Hepatocyte (in vitro differentiated cells): ENCODE measurements around the gene NEDD8. TPM values are rescaled to one million over a fixed set of nuclear protein-coding genes. Genes with fewer than 3 reads are reported as not detected.

Experiments used
- DNase-seq: peaks from one replicate; pipeline ENCODE4 v3.0.0-alpha.2; 2016; ENCODE audit warnings: low spot score
- H2AFZ ChIP-seq: fragments of 200-600 bp; sonication (generic); 2 replicates; pipeline ENCODE4 v1.6.0; 2016; ENCODE audit warnings: antibody characterized with exemption, mild to moderate bottlenecking
- H3K27ac ChIP-seq: fragments of 200-600 bp; sonication (generic); 2 replicates; pipeline ENCODE4 v1.5.1; 2016; ENCODE audit warnings: mild to moderate bottlenecking
- H3K27me3 ChIP-seq: fragments of 200-600 bp; sonication (generic); 2 replicates; pipeline ENCODE4 v1.6.1; 2016
- H3K36me3 ChIP-seq: fragments of 200-600 bp; sonication (generic); replicated peaks from 2 replicates; pipeline ENCODE4 v1.5.1; 2016; ENCODE audit warnings: low read depth; ENCODE audit not compliant: insufficient read depth
- H3K4me1 ChIP-seq: fragments of 200-600 bp; sonication (generic); 2 replicates; pipeline ENCODE4 v1.5.1; 2016; ENCODE audit warnings: mild to moderate bottlenecking, moderate library complexity; ENCODE audit not compliant: insufficient read depth
- H3K4me2 ChIP-seq: fragments of 200-600 bp; sonication (generic); 2 replicates; pipeline ENCODE4 v1.6.0; 2016
- H3K4me3 ChIP-seq: fragments of 200-600 bp; sonication (generic); 2 replicates; pipeline ENCODE4 v1.5.1; 2016; ENCODE audit warnings: mild to moderate bottlenecking
- H3K79me2 ChIP-seq: fragments of 200-600 bp; sonication (generic); 2 replicates; pipeline ENCODE4 v1.6.0; 2017; ENCODE audit warnings: mild to moderate bottlenecking
- H3K9me2 ChIP-seq: fragments of 200-600 bp; sonication (generic); replicated peaks from 2 replicates; pipeline ENCODE4 v1.6.0; 2017; ENCODE audit warnings: mild to moderate bottlenecking; ENCODE audit not compliant: insufficient read depth
- H3K9me3 ChIP-seq: fragments of 200-600 bp; sonication (generic); 2 replicates; pipeline ENCODE4 v1.5.1; 2016; ENCODE audit warnings: low read depth, mild to moderate bottlenecking
- H4K20me1 ChIP-seq: fragments of 200-600 bp; sonication (generic); 2 replicates; pipeline ENCODE4 v1.6.0; 2016; ENCODE audit warnings: mild to moderate bottlenecking; ENCODE audit not compliant: insufficient read depth, poor library complexity, severe bottlenecking
- EZH2 ChIP-seq: fragments of 200-600 bp; sonication (generic); IDR thresholded peaks from 2 replicates; pipeline ENCODE4 v1.6.1; 2016; ENCODE audit warnings: antibody characterized with exemption, mild to moderate bottlenecking, borderline replicate concordance
- EZH2phosphoT487 ChIP-seq: fragments of 200-600 bp; sonication (generic); IDR thresholded peaks from one replicate; pipeline ENCODE4 v1.6.1; 2018; ENCODE audit warnings: antibody characterized with exemption, mild to moderate bottlenecking, low read depth, moderate library complexity; ENCODE audit not compliant: unreplicated experiment, severe bottlenecking
- WGBS: methylation state at CpG from one replicate; pipeline ENCODE4 v1.1.6; 2016; ENCODE audit warnings: low lambda C conversion rate; ENCODE audit errors: missing lambda C conversion rate; 5-methylcytosine and 5-hydroxymethylcytosine counted together
- polyA plus RNA-seq: library from polyadenylated mRNA; unstranded; fragments of >200 nt; fragmentation: Nextera tagmentation; extraction: Ambion mirVana; gene quantifications from 2 replicates; pipeline ENCODE4 v1.2.1, GENCODE V29; 2016
- total RNA-seq: library from RNA; depleted of rRNA; stranded (reverse); fragments of >200 nt; gene quantifications from 2 replicates; pipeline ENCODE4 v1.2.3, GENCODE V29; 2014
- TF ChIP-seq, protein P1 (sequence below): fragments of 200-600 bp; sonication (generic); IDR thresholded peaks from 2 replicates; pipeline ENCODE4 v1.5.1; 2016; ENCODE audit warnings: antibody characterized with exemption, mild to moderate bottlenecking; ENCODE audit not compliant: poor library complexity

The NEDD8 gene
- total and polyA plus RNA-seq, 2 experiments from 2014 or later: 162 to 326 TPM

DNA sequence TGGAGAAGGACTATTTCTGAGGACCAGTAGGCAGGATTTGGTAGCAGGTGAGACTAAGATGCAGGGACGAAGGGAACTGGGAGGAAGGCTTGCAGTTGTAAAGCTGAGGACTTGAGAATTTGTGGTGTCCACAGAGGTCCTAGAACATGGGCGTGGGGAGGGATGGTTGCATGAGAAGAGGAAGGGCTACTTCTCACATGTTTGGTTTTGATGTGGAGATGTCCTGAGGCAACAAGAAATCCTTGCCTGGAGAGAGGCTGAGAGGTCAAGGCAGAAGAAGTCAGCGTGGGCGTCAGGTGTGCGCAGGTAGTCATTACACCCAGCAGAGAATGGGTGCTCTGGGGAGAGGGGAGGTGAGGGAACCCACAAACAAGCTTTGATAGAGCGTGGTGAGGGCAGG is 44.9 kb upstream of the NEDD8 start:
- Histone ChIP-seq H4K20me1 (no peaks in the 10 kb centered on the region), H3K79me2 (peaks cover 16% of the 10 kb centered on the region), H3K4me3 (no peak overlapping the region), H3K9me2 (no peaks in the 10 kb centered on the region), H3K4me1 (peaks cover 2% of the 10 kb centered on the region), H2AFZ (no peak overlapping the region), H3K27ac (no peak overlapping the region), H3K9me3 (no peaks in the 10 kb centered on the region), H3K27me3 (no peaks in the 10 kb centered on the region), H3K4me2 (no peak overlapping the region), H3K36me3 (no peaks in the 10 kb centered on the region)
- 94% methylated on average over 6 of the region's 6 CpGs for WGBS
- TF ChIP-seq EZH2phosphoT487 (no peak), EZH2 (no peak)
- TF ChIP-seq, protein P1, sequence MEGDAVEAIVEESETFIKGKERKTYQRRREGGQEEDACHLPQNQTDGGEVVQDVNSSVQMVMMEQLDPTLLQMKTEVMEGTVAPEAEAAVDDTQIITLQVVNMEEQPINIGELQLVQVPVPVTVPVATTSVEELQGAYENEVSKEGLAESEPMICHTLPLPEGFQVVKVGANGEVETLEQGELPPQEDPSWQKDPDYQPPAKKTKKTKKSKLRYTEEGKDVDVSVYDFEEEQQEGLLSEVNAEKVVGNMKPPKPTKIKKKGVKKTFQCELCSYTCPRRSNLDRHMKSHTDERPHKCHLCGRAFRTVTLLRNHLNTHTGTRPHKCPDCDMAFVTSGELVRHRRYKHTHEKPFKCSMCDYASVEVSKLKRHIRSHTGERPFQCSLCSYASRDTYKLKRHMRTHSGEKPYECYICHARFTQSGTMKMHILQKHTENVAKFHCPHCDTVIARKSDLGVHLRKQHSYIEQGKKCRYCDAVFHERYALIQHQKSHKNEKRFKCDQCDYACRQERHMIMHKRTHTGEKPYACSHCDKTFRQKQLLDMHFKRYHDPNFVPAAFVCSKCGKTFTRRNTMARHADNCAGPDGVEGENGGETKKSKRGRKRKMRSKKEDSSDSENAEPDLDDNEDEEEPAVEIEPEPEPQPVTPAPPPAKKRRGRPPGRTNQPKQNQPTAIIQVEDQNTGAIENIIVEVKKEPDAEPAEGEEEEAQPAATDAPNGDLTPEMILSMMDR: no peak
- no peak for DNase-seq

DNA sequence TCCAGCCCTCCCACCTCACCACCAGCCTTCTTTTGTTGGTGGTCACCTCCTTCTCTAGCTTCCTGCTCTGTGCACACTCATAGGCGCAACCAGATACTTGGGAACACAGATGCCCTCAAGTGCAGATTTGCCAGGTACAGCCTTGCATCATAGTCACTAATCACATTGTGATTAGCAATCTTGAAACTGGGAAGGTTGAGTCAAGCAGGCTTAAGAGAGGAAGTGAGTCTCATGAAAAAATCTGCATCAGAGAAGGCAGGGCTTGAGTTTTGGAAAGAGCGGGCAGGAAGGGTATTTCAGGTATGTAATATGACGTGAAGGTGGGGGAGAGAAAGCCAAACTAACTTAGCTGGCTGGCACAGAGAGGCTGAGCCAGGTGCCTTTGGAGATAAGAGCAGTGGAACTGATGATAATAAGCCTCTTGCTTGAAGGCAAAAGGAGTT is 42.0 kb upstream of the NEDD8 start:
- Histone ChIP-seq H3K4me1 (peaks cover 6% of the 10 kb centered on the region), H3K9me3 (no peaks in the 10 kb centered on the region), H3K4me2 (no peak overlapping the region), H4K20me1 (no peaks in the 10 kb centered on the region), H3K79me2 (peaks cover 17% of the 10 kb centered on the region), H3K9me2 (no peaks in the 10 kb centered on the region), H3K27ac (no peak overlapping the region), H2AFZ (no peak overlapping the region), H3K36me3 (no peaks in the 10 kb centered on the region), H3K4me3 (no peak overlapping the region), H3K27me3 (no peaks in the 10 kb centered on the region)
- WGBS: 81% methylated on average over 3 of the region's 3 CpGs
- no peak for DNase-seq
- TF ChIP-seq, protein P1: no peak
- no peak for TF ChIP-seq EZH2
- no peak for TF ChIP-seq EZH2phosphoT487

GRCh38 chr14:24273422-24273998 is 41.3 kb upstream of the NEDD8 start:
- H3K9me2 ChIP-seq: no peaks in the 10 kb centered on the region
- WGBS: 58% methylated on average over 3 of the region's 3 CpGs
- H4K20me1 ChIP-seq: no peaks in the 10 kb centered on the region
- H3K4me3 ChIP-seq: no peak overlapping the region
- peaks cover 17% of the 10 kb centered on the region for H3K79me2 ChIP-seq
- DNase-seq: no peak
- H3K36me3 ChIP-seq: no peaks in the 10 kb centered on the region
- peaks cover 6% of the 10 kb centered on the region for H3K4me1 ChIP-seq
- H3K27ac ChIP-seq: no peak overlapping the region
- no peaks in the 10 kb centered on the region for H3K27me3 ChIP-seq
- TF ChIP-seq, protein P1: no peak
- TF ChIP-seq EZH2phosphoT487 (no peak), EZH2 (no peak)
- H3K9me3 ChIP-seq: no peaks in the 10 kb centered on the region
- H2AFZ ChIP-seq: no peak overlapping the region
- no peak overlapping the region for H3K4me2 ChIP-seq
